ENCODE data around the gene RHOU.

RHOU gene

DNA sequence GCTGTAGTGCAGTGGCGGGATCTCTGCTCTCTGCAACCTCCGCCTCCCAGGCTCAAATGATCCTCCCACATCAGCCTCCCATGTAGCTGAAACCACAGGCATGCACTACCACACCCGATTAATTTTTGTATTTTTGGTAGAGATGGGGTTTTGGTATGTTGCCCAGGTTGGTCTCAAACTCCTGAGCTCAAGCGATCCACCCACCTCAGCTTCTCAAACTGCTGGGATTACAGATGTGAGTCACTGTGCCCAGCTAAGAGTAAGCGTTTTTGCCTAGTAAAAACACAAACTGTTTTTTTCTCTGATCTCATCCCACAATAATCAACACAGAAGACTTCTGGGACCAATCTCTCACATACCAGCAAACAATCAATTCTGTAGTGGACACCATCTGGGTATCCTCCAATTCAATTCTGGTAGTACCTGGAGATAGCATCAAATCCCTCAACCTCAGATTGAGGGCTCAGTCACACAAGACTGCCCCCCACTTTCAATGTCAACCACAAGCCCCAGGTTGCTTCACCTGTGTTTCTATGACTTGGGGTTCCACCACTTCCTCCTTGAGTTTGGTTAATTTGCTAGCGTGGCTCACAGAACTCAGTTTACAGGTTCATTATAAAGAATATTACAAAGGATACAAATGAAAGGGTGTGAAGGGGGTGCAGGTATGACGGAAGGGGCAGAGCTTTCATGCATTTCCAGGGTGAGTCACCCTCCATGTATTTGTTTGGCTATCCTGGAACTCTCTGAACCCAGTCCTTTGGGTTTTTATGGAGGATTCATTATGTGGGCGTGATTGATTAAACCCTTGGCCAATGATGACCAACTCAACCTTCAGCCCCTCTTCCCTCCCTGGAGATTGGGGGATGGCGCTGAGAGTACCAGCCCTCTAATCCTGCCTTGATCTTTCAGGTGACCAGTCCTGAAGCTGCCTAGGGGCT is 40.0 kb upstream of the RHOU start:
- TF ChIP-seq, protein P1, sequence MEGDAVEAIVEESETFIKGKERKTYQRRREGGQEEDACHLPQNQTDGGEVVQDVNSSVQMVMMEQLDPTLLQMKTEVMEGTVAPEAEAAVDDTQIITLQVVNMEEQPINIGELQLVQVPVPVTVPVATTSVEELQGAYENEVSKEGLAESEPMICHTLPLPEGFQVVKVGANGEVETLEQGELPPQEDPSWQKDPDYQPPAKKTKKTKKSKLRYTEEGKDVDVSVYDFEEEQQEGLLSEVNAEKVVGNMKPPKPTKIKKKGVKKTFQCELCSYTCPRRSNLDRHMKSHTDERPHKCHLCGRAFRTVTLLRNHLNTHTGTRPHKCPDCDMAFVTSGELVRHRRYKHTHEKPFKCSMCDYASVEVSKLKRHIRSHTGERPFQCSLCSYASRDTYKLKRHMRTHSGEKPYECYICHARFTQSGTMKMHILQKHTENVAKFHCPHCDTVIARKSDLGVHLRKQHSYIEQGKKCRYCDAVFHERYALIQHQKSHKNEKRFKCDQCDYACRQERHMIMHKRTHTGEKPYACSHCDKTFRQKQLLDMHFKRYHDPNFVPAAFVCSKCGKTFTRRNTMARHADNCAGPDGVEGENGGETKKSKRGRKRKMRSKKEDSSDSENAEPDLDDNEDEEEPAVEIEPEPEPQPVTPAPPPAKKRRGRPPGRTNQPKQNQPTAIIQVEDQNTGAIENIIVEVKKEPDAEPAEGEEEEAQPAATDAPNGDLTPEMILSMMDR (IDR thresholded peaks at IDR 0.05; ENCODE audit: control extremely low read depth, extremely low read depth, low read depth, missing control alignments), result no peak
- POLR2A ChIA-PET, result no interaction called here

DNA sequence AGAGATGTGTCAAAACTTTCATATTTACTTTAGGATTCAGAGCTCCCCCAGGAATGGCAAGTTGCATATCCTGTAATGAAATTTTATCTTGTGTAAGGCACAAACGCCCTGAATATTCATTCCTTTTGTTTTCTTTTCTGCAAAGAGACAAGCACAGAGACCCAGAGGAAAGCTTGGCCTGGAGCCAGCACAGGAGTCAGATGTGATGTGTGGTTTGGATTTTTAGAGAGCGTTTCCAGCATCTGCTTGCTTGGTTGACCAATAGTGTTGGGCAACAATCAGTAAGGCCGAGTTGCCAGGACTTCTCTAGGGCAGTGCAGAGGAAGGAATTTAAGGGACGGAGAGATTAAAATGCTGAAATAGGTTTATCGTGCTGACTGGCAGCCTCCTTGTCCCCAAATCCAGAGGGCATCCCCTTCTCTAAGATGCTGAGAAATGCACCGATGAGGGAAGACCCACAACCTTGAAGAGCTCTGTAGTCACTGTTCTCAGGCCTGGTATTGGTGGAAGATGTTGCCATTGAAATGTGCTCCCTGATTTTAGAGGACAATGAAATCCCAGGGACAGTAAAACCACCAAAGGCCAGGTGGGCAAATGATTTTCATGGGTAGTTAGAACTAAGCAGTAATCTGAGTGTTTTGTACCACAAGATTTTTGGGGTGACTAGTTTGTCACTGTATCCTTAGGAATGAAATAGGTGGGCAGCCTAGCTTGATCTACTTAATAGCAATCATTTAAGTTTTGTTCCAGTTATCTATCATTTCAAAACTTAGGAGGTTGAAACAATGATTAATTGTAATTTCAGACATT is 37.9 kb upstream of the RHOU start:
- CTCF ChIA-PET, result no interaction called here
- POLR2A ChIA-PET, result no interaction called here
- no peak for DNase-seq (ENCODE audit: extremely low spot score)
- TF ChIP-seq, protein P1 (IDR thresholded peaks at IDR 0.05; ENCODE audit: control extremely low read depth, extremely low read depth, low read depth, missing control alignments), result no peak

More for the DNA sequence above, 40.0 kb upstream of the RHOU start:
- no peak for DNase-seq (ENCODE audit: extremely low spot score)
- CTCF ChIA-PET, result no interaction called here

DNA sequence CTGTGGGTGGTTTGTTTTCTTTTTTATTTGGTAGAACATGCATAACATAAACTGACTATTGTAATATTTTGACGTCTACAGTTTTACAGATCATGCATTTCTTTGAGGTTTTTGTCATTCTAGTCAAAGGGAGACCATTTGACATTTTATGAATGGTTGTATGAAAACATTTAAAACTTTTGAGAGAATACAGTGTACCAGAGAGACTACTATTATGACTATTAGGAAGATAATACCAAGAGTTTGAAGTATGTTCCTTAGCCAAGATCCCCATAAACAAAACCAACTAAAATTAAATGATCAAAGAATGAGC is 37.3 kb upstream of the RHOU start:
- CTCF ChIA-PET, result no interaction called here
- DNase-seq (ENCODE audit: extremely low spot score), result no peak
- POLR2A ChIA-PET, result no interaction called here
- TF ChIP-seq, protein P1 (IDR thresholded peaks at IDR 0.05; ENCODE audit: control extremely low read depth, extremely low read depth, low read depth, missing control alignments), result no peak

DNA sequence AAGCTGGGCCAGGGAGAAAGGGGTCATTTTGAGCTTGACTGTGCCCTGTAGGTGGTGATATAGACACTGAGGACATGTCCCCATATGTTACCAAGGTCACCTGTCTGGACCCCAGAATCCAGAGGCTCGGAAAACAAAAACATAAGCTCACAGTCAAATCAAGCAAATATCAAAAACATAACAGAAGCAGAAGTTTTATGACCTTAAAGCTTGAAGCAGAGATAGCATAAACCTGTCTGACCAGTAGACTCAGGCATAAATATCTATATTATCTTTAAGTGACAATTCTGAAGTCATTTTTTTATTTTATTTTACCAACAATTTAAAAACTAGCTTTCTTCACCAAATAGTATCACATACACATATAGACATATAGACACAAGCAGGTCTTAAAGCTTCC is 32.8 kb upstream of the RHOU start:
- DNase-seq (ENCODE audit: extremely low spot score), result no peak
- TF ChIP-seq, protein P1 (IDR thresholded peaks at IDR 0.05; ENCODE audit: control extremely low read depth, extremely low read depth, low read depth, missing control alignments), result no peak
- ChIA-PET CTCF (interaction anchor here (0.8 to 2.1 kb wide), 6 partner anchors 13 to 526 kb away, joined by 3 to 10 read pairs (median 3); no protein-coding TSS in a partner anchor), POLR2A (no interaction called here)

DNA sequence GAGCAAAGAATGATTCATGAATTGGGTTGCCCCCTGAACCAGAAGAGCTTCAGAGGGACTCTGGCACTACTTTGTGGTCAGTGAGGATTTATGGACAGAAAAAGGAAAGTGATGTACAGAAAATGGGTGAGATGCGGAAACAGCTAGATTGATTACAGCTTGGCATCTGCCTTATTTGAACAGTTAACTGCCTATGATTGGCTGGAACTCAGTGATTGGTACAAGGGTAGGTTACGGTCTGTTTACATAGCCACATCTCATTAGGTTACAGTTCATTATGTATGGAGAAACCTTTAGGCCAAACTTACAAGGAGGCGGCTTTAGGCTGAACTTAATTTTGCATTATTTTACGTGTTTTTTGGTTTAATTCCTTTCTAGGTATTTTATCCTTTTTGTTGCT is 29.0 kb upstream of the RHOU start:
- TF ChIP-seq, protein P1 (IDR thresholded peaks at IDR 0.05; ENCODE audit: control extremely low read depth, extremely low read depth, low read depth, missing control alignments), result no peak
- ChIA-PET POLR2A (no interaction called here), CTCF (no interaction called here)
- DNase-seq (ENCODE audit: extremely low spot score), result no peak

DNA sequence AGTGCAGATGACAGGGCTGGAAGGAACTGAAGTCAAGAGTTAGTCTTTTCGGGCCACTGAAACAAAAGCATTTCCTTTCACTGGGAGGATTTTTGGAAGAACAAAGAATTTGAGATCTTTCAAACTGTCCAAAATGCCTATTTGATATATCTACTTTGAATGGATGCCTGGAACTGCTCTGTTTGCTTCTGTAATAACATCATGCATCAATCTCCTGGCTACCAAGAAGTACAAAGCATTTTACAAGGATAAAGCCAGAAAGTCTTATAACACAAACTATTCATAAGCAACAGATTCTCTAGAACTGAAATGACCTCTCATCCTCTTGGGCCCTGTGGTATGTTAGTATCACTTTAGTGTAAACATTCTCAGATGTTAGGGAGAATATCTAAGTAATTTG is 18.2 kb upstream of the RHOU start:
- TF ChIP-seq, protein P1 (IDR thresholded peaks at IDR 0.05; ENCODE audit: control extremely low read depth, extremely low read depth, low read depth, missing control alignments), result no peak
- ChIA-PET POLR2A (no interaction called here), CTCF (interaction anchor here (0.7 kb wide), 1 partner anchor 15 kb away, joined by 3 read pairs; no protein-coding TSS in a partner anchor)

More for the DNA sequence above, 18.2 kb upstream of the RHOU start:
- DNase-seq (ENCODE audit: extremely low spot score), result no peak
